GM23338 (cell line): ENCODE results near the gene ARHGAP10.

Experiments
- POLR2AphosphoS5 ChIP-seq: IDR thresholded peaks from 2 replicates; pipeline ENCODE4 v1.6.1; 2016; ENCODE audit warnings: antibody characterized with exemption, low read depth
- TF ChIP-seq, protein P1 (sequence below), 2 experiments: fragments of 200-600 bp in 1 of 2; sonication (generic) in 1 of 2; conservative IDR thresholded peaks; 2 replicates each; pipeline versions ENCODE4 v1.5.1 to v1.6.1; 2016 to 2017; ENCODE audit warnings: antibody characterized with exemption in 2 of 2, low read depth in 2 of 2, mild to moderate bottlenecking in 2 of 2, moderate library complexity in 1 of 2

DNA sequence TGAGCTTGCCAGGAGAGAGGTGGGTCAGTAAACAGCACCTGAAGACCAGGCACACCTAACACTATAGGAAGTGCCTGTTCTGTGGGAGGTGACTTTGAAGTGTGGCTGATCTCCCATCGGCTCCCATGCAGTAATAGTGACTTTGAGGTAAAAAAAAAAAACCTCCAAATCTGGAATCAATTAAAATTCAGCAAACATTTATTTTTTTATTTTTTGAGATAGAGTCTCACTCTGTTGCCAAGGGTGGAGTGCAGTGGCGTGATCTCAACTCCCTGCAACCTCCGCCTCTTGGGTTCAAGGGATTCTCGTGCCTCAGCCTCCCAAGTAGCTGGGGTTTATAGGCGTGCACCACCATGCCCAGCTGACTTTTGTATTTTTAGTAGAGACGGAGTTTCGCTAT, 32.4 kb downstream of the ARHGAP10 start:
- TF ChIP-seq, protein P1, sequence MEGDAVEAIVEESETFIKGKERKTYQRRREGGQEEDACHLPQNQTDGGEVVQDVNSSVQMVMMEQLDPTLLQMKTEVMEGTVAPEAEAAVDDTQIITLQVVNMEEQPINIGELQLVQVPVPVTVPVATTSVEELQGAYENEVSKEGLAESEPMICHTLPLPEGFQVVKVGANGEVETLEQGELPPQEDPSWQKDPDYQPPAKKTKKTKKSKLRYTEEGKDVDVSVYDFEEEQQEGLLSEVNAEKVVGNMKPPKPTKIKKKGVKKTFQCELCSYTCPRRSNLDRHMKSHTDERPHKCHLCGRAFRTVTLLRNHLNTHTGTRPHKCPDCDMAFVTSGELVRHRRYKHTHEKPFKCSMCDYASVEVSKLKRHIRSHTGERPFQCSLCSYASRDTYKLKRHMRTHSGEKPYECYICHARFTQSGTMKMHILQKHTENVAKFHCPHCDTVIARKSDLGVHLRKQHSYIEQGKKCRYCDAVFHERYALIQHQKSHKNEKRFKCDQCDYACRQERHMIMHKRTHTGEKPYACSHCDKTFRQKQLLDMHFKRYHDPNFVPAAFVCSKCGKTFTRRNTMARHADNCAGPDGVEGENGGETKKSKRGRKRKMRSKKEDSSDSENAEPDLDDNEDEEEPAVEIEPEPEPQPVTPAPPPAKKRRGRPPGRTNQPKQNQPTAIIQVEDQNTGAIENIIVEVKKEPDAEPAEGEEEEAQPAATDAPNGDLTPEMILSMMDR (conservative IDR thresholded peaks at IDR 0.05; ENCODE audit: low read depth in 2 of 2): no peak
- TF ChIP-seq POLR2AphosphoS5: no peak
